Heart left ventricle (tissue), 13 donors: ENCODE results near the gene DOCK3.

Experiments
- POLR2A ChIP-seq, 2 donors: fragments of 450-650 bp; IDR thresholded peaks; one replicate each; pipeline ENCODE4 v1.6.1; 2017; ENCODE audit warnings: antibody characterized with exemption in 2 of 2, mild to moderate bottlenecking in 2 of 2, moderate library complexity in 2 of 2
- TF ChIP-seq, protein P1 (sequence below), 12 donors: fragments of 200-600 bp; sonication (generic) in 4 of 12; IDR thresholded peaks; one replicate each; pipeline versions ENCODE4 v1.5.0 to v1.8.0; 2018 to 2022; ENCODE audit warnings: antibody characterized with exemption in 12 of 12, mild to moderate bottlenecking in 5 of 12
- donor health status: ischemic (EF 13 %, LVEDD 7.1; RV severe dilation, severe dysfunction).
- donor health status: DM: no; HTN: yes; CAD: no.
- donor health status: DM: no; HTN: no; CAD: no.
- donor health status: ischemic (EF 25% LVEDD 6.9; RV normal size, moderate dysfunction).
- donor health status: ischemic (EF 25% LVEDD 5.7; RV mildly dilated, moderate dysfunction).
- donor health status: ischemic (EF 35%, LVEDD 5.7; RV mildly dilated, moderate dysfunction).
- donor health status: nonischemic (EF 11% LVEDD 7.7; RV severe dilation, severe dysfunction).
- donor health status: DM: yes; HTN: yes; CAD: no.
- donor health status: PGD.
- donor health status: ischemic (EF 29% LVEDD 5.4; RV normal size, mild dysfunction).
- donor health status: nonischemic (EF 23%, LVEDD 6.1; RV moderate dilation, normal function).

DNA sequence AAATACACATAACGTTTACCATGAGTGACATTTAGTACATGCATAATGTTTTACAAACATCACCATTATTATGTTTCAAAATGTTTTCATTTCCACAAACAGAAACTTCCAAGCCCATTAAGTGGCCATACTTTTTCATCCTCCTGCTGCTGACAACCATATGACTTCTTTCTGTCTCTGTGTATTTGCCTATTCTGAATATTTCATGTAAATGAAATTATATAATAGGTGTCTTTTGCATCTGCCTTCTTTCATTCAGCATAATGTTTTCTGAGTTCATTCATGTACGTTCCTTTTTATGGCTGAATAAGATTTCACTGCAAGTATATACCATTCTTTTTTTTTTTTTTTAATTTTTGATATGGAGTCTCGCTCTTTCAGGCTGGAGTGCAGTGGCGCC lies 209.0 kb downstream of the DOCK3 start:
- TF ChIP-seq, protein P1, sequence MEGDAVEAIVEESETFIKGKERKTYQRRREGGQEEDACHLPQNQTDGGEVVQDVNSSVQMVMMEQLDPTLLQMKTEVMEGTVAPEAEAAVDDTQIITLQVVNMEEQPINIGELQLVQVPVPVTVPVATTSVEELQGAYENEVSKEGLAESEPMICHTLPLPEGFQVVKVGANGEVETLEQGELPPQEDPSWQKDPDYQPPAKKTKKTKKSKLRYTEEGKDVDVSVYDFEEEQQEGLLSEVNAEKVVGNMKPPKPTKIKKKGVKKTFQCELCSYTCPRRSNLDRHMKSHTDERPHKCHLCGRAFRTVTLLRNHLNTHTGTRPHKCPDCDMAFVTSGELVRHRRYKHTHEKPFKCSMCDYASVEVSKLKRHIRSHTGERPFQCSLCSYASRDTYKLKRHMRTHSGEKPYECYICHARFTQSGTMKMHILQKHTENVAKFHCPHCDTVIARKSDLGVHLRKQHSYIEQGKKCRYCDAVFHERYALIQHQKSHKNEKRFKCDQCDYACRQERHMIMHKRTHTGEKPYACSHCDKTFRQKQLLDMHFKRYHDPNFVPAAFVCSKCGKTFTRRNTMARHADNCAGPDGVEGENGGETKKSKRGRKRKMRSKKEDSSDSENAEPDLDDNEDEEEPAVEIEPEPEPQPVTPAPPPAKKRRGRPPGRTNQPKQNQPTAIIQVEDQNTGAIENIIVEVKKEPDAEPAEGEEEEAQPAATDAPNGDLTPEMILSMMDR (IDR thresholded peaks at IDR 0.05): no peak
- TF ChIP-seq POLR2A (IDR thresholded peaks at IDR 0.05): no peak
